22Rv1 (cell line): Measurements from ENCODE around the gene AFG1L.

ENCODE experiments used
- ZFX ChIP-seq: fragments of 450-650 bp; IDR thresholded peaks from 2 replicates; pipeline ENCODE4 v1.6.1; 2017; ENCODE audit warnings: antibody characterized with exemption, borderline replicate concordance
- TF ChIP-seq, protein P1 (sequence below): fragments of 450-650 bp; IDR thresholded peaks from 2 replicates; pipeline ENCODE4 v1.5.1; 2017; ENCODE audit warnings: mild to moderate bottlenecking

DNA sequence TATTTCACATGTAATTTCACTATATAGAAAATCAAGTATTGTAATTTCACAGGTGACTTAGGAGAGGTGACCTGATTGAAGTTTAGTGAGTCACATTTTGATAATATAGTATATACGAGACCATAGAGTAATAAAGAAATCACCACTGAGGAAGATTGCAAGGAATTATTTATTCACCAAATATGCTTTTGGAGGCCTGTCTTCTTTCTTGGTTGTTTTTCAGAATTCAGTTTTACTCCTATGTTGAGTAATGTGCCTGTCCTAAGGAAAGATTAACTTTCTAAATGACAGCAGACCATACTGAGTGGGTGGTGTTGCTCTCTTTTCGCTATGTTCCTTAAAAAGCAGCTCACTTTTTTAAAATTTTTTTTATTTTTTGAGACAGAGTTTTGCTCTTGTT is 178.3 kb downstream of the AFG1L start:
- TF ChIP-seq, protein P1, sequence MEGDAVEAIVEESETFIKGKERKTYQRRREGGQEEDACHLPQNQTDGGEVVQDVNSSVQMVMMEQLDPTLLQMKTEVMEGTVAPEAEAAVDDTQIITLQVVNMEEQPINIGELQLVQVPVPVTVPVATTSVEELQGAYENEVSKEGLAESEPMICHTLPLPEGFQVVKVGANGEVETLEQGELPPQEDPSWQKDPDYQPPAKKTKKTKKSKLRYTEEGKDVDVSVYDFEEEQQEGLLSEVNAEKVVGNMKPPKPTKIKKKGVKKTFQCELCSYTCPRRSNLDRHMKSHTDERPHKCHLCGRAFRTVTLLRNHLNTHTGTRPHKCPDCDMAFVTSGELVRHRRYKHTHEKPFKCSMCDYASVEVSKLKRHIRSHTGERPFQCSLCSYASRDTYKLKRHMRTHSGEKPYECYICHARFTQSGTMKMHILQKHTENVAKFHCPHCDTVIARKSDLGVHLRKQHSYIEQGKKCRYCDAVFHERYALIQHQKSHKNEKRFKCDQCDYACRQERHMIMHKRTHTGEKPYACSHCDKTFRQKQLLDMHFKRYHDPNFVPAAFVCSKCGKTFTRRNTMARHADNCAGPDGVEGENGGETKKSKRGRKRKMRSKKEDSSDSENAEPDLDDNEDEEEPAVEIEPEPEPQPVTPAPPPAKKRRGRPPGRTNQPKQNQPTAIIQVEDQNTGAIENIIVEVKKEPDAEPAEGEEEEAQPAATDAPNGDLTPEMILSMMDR = no peak
- TF ChIP-seq ZFX = no peak
